Right ventricle myocardium inferior (tissue), 1 donor: ENCODE results near the gene GPX4. TPM values are rescaled to one million over a fixed set of nuclear protein-coding genes. Genes with fewer than 3 reads are reported as not detected.

Experiments used
- ATAC-seq: fragments of 200-7000 bp; cut with Tn5 transposase; one replicate; pipeline ENCODE4 v1.9.1; 2020; ENCODE audit warnings: mild to moderate bottlenecking, moderate library complexity
- DNase-seq: peaks from one replicate; pipeline ENCODE4 v3.0.0; 2021; ENCODE audit errors: missing footprints
- intact Hi-C: fragments of 100-400 bp; cut with DNase I; formaldehyde crosslinking; loops from one replicate; pipeline ENCODE4 v1.11.0; 2022
- long read RNA-seq: library from polyadenylated mRNA; unstranded; transcript quantifications from one replicate; pipeline ENCODE4 v2.0.0, GENCODE V29; 2021
- total RNA-seq: library from RNA; stranded (reverse); fragmentation: NEBNext Ultra II Directional; extraction: Animal tissue kit (Norgen Biotek cat#: 25700); gene quantifications from one replicate; pipeline ENCODE4 v1.2.1, GENCODE V29; 2021
- donor health status: DM: no; HTN: yes; CAD: no; lungs with severe emphysema.

The GPX4 gene, protein sequence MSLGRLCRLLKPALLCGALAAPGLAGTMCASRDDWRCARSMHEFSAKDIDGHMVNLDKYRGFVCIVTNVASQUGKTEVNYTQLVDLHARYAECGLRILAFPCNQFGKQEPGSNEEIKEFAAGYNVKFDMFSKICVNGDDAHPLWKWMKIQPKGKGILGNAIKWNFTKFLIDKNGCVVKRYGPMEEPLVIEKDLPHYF
- total RNA-seq, result 361 TPM
- long read RNA-seq, transcript GPX4-204 (6 exons, 536 nt), result minor isoform, 12 of 244 reads
- long read RNA-seq, transcript GPX4-201 (7 exons, 919 nt), result major isoform, 163 of 244 reads
- long read RNA-seq, partial matches to known transcripts, result 34 of 244 reads
- long read RNA-seq, other reads (novel, unspliced or antisense), result 34 of 244 reads

- DNase-seq, result peak; percentile 100
- intact Hi-C loops, result loop anchor here (1.0 to 5.0 kb wide), 2 partner anchors 83 to 307 kb away; partner anchors contain the start of genes PTBP1, RNU6-2 and TMEM259
- peak; percentile 86 for ATAC-seq
Observed at GRCh38 chr19:1103708-1104310, at the start of gene GPX4. Gene GPX4, plus strand, starts transcription at chr19:1103994. Its CDS starts 50 bp downstream, at chr19:1104044.

- DNase-seq (peak; percentile 40), ATAC-seq (no peak)
- intact Hi-C loops, result no loop called here
Observed at GRCh38 chr19:1054102-1055027, 49.4 kb upstream of the GPX4 start.

DNA sequence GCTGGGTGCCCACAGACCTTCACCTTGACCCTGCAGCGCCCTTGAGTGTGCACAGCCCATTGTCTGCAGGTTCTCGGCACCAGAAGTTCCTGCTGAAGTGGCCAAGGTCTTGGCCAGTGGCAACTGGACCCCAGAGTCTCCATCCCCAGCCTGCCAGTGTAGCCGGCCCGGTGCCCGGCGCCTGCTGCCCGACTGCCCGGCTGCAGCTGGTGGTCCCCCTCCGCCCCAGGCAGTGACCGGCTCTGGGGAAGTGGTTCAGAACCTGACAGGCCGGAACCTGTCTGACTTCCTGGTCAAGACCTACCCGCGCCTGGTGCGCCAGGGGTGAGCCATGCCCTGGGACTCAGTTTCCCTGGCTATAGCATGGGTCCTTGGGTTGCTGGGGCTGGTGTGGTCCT is 48.8 kb upstream of the GPX4 start:
- ATAC-seq, result no peak
- no peak for DNase-seq
- intact Hi-C loops, result no loop called here

- DNase-seq, result no peak
- intact Hi-C loops, result no loop called here
- ATAC-seq, result no peak
Observed at GRCh38 chr19:1055886-1056620, 47.7 kb upstream of the GPX4 start.

- intact Hi-C loops, result no loop called here
- DNase-seq, result no peak
- no peak for ATAC-seq
Observed at GRCh38 chr19:1057176-1057855, 46.5 kb upstream of the GPX4 start.

- ATAC-seq, result no peak
- DNase-seq, result no peak
- intact Hi-C loops, result no loop called here
Observed at GRCh38 chr19:1058112-1058511, 45.7 kb upstream of the GPX4 start.

DNA sequence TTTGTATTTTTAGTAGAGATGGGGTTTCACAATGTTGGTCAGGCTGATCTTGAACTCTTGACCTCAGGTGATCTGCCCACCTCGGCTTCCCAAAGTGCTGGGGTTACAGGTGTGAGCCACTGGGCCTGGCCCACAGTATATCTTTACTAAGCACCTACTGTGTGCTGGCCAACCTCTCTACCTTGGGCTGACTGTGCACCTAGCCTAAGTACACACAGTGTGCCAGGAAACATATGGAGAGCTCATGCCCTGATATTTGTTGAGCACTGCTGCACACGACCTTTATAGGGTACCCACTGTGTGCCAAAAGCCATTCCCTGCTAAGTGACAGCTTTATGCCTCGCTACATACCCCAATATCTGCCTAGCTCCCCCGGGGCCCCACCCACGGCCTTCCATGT is 43.1 kb upstream of the GPX4 start:
- no peak for ATAC-seq
- intact Hi-C loops, result no loop called here

DNA sequence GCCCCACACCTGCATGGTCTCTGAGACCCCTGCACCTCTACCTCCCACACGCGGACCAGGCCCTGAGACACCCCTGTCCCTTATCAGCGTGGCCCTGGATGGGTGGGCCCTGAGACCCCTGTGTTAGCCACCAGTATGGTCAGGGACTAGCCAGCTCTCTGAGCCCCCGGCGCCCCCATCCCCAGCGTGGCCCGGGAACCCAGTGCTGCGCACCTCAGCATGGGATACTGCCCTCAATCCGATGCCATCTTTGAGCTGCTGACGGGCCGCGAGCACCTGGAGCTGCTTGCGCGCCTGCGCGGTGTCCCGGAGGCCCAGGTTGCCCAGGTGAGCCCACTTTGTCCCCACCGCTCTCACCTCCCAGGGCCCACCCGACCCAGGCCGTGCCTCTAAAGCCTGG is 41.8 kb upstream of the GPX4 start:
- intact Hi-C loops, result no loop called here
- ATAC-seq (no peak), DNase-seq (no peak)

More for the DNA sequence above, 43.1 kb upstream of the GPX4 start:
- no peak for DNase-seq

DNA sequence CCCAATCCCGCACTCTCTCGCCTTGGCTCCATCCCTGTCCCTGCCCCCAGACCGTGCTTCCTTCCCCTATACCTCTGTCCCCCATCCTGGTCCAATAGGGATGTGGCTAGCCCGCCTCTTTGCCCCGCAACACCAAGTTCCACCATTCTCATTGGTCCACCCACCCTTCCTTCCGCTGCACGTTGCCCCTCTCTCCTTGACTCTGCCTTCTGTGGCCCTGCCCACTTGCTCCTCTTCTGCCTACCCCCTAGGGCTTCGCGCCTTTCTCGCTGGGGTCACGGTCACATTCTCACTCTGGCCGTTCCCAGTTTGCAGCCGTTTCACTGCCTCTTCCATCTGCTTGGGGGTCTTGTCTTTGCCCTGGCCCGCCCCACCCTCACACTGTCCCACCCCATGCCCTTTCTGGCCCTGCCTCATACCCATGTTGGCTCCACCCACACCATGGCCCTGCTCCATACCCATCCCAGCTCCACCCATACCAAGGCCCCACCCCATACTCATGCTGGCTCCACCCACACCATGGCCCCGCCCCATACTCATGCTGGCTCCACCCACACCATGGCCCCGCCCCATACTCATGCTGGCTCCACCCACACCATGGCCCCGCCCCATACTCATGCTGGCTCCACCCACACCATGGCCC is 41.3 kb upstream of the GPX4 start:
- peak; percentile 57 for DNase-seq
- intact Hi-C loops, result no loop called here
- ATAC-seq, result no peak

DNA sequence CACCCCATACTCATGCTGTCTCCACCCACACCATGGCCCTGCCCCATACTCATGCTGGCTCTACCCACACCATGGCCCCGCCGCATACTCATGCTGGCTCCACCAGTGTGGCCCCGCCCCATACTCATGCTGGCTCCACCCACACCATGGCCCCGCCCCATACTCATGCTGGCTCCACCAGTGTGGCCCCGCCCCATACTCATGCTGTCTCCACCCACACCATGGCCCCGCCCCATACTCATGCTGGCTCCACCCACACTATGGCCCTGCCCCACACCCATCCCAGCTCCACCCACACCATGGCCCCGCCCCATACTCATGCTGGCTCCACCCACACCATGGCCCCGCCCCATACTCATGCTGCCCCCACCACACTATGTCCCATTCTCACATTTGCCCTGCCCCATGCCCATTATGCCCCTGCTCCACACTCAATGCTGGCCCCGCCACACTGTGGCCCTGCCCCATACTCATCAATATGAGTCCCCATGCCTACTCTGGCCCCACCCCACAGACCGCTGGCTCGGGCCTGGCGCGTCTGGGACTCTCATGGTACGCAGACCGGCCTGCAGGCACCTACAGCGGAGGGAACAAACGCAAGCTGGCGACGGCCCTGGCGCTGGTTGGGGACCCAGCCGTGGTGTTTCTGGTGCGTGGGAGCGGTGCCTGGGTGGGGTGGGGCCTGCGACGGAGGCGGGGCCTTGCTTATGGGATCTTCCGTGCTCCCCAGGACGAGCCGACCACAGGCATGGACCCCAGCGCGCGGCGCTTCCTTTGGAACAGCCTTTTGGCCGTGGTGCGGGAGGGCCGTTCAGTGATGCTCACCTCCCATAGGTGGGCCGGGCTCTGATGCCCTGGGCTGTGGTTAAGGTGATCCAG is 40.5 kb upstream of the GPX4 start:
- intact Hi-C loops, result no loop called here
- DNase-seq (peak; percentile 83), ATAC-seq (no peak)

- intact Hi-C loops, result no loop called here
- DNase-seq, result peak; percentile 51
- no peak for ATAC-seq
Observed at GRCh38 chr19:1063909-1064660, 39.7 kb upstream of the GPX4 start.

GRCh38 chr19:1064661-1065605 is 38.9 kb upstream of the GPX4 start:
- intact Hi-C loops, result no loop called here
- ATAC-seq (peak; percentile 73), DNase-seq (peak; percentile 88)

- DNase-seq (peak; percentile 54), ATAC-seq (no peak)
- intact Hi-C loops, result no loop called here
Observed at GRCh38 chr19:1065606-1066109, 38.1 kb upstream of the GPX4 start.

DNA sequence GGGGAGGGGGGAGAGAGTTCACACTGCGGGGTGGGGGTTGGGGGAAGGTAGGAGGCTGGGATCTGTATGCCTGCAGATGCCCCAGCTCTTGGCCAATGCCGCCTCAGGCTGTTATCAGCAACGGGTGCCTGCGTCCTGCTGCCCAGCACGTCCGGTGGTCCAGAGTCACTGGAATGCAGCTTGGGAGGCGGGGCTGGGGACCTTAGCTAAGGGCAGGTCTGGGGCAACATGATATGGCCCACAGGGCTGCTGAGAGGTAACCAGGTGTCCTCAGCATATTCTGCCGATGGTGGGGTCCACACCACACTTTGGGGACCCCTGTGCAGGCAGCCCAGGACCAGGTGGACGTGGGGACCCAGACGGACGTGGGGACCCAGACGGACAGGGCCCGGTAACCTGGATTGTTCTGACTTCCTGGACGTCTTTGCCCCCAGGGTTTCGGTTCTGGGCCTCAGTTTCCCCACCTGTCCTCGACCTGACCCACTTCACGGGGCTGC is 37.5 kb upstream of the GPX4 start:
- peak; percentile 49 for DNase-seq
- intact Hi-C loops, result no loop called here
- ATAC-seq, result no peak
